ENCODE measurements around the gene RDH5.

RDH5 gene, protein sequence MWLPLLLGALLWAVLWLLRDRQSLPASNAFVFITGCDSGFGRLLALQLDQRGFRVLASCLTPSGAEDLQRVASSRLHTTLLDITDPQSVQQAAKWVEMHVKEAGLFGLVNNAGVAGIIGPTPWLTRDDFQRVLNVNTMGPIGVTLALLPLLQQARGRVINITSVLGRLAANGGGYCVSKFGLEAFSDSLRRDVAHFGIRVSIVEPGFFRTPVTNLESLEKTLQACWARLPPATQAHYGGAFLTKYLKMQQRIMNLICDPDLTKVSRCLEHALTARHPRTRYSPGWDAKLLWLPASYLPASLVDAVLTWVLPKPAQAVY

DNA sequence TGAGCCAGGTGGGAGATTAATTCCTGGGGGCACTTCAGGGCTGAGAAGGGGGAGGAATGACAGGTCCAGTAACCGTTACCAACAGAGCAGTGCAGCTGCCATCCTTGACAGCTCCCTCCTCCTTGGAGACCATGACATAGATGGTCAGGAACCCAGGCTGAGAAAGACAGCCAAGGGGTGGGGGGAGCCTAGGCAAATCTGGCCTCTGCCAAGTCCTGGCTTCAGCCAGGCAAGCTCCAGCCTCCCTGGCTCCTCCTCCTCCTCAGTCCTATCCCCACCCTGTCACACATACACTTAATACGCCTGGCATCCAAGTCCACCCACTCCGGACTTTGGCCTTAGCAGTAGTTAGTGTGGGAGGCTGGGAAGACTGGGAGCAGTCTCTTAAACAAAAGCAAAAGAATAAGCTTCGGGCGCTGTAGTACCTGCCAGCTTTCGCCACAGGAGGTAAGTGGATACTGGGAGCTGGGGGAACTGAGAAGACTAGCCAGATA is at the start of gene RDH5:
RDH5 (plus strand) TSS at position 323 of the 494 bp plus-strand sequence. CDS start 792 bp downstream, outside the sequence.
- in situ Hi-C loops (cut with MboI; ENCODE audit: low sequenced_read_pairs), result no loop called here

DNA sequence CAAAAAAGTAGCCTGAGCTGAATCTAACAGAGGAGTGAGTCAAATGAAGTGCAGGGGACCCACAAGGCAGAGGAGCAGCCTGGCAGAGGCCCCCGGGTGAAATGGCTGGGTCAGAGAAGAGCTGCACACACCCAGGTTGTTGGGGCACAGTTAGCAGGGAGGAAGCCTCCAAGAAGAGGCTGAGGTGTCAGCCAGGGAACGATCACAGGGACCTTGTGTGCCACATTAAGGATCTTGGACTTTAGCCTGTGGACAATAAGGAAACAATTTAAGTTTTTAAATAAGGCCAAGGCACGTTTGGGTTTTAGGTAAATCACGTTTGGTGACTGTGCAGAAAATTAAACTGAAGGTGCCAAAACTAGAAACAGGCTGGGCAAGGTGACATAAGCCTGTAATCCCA is 48.4 kb upstream of the RDH5 start:
- in situ Hi-C loops (cut with MboI; ENCODE audit: low sequenced_read_pairs), result no loop called here

GRCh38 chr12:55673638-55674037 is 46.6 kb upstream of the RDH5 start:
- in situ Hi-C loops (cut with MboI; ENCODE audit: low sequenced_read_pairs), result no loop called here

- in situ Hi-C loops (cut with MboI; ENCODE audit: low sequenced_read_pairs), result no loop called here
Observed at GRCh38 chr12:55675666-55676065, 44.5 kb upstream of the RDH5 start.

DNA sequence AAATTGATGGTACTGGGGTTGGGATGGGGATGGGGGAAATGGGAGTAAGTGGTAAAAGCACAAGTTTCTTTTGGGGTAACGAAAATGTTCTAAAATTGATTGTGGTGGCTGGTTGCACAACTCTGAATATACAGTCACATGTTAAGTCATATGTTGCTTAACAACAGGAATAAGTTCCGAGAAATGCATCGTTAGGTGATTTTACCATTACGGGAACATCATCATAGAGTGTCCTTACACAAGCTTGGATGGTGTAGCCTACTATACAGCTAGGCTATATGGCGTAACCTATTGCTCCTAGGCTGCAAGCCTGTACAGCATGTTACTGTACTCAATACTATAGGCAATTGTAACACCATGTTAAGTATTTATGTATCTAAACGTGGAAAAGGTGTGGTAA is 43.5 kb upstream of the RDH5 start:
- in situ Hi-C loops (cut with MboI; ENCODE audit: low sequenced_read_pairs), result no loop called here

GRCh38 chr12:55679691-55680090 is 40.5 kb upstream of the RDH5 start:
- in situ Hi-C loops (cut with MboI; ENCODE audit: low sequenced_read_pairs), result no loop called here

DNA sequence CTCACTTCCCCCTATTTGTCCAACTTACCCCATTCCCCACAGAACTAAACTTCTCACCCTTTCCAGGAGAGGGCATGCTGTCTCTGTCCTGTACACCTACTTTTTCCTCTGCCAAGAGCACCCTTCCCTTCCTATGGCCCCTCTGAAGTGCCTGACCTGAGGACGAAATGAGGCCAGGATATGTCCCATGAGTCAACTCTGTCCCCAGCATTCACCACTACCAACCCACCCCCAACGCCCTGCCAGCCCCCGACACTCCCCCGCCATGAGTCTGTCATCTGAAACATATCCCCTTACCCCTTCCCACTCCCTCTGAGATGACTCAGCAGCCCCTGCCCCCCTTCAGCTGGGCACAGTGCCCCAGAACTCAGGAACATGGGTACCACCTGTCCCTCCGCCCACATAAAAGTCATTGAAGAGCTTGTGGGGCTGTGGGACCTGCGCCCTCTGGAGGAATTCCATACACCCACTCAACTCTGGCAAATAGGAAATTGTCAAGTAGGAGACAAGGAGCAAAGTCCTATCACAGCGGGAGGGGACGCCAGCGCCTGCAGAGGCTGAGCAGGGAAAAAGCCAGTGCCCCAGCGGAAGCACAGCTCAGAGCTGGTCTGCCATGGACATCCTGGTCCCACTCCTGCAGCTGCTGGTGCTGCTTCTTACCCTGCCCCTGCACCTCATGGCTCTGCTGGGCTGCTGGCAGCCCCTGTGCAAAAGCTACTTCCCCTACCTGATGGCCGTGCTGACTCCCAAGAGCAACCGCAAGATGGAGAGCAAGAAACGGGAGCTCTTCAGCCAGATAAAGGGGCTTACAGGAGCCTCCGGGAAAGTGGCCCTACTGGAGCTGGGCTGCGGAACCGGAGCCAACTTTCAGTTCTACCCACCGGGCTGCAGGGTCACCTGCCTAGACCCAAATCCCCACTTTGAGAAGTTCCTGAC is 38.8 kb upstream of the RDH5 start:
- in situ Hi-C loops (cut with MboI; ENCODE audit: low sequenced_read_pairs), result no loop called here

DNA sequence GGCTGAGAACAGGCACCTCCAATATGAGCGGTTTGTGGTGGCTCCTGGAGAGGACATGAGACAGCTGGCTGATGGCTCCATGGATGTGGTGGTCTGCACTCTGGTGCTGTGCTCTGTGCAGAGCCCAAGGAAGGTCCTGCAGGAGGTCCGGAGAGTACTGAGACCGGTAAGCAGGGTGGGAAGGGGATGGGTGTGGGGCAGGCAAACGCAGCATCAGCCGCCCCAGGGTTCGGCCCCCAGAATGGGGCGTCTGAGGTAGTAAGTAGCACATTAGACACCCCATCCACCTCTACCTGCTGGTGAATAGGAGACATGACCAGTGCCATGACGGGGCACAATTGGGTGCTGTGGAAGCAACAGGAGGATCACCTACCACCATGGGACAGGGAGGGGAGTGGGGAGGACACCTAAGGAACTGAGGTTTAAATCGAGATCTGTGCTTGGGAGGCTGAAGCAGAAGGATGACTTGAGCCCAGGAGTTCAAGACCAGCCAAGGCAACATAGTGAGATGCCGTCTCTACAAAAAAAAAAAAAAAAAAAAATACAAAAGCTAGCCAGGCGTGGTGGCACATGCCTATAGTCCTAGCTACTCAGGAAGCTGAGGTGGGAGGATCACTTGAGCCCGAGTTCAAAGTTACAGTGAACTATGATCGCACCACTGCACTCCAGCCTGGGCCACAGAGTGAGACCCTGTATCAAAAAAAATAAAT is 38.0 kb upstream of the RDH5 start:
- in situ Hi-C loops (cut with MboI; ENCODE audit: low sequenced_read_pairs), result no loop called here

DNA sequence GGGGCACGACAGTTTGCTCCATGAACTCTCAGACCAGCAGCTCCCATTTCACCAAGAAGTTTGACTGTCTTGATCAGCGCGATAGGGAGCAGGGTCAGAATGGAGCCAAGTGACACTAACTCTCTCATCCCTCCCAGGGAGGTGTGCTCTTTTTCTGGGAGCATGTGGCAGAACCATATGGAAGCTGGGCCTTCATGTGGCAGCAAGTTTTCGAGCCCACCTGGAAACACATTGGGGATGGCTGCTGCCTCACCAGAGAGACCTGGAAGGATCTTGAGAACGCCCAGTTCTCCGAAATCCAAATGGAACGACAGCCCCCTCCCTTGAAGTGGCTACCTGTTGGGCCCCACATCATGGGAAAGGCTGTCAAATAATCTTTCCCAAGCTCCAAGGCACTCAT is 36.5 kb upstream of the RDH5 start:
- in situ Hi-C loops (cut with MboI; ENCODE audit: low sequenced_read_pairs), result no loop called here

DNA sequence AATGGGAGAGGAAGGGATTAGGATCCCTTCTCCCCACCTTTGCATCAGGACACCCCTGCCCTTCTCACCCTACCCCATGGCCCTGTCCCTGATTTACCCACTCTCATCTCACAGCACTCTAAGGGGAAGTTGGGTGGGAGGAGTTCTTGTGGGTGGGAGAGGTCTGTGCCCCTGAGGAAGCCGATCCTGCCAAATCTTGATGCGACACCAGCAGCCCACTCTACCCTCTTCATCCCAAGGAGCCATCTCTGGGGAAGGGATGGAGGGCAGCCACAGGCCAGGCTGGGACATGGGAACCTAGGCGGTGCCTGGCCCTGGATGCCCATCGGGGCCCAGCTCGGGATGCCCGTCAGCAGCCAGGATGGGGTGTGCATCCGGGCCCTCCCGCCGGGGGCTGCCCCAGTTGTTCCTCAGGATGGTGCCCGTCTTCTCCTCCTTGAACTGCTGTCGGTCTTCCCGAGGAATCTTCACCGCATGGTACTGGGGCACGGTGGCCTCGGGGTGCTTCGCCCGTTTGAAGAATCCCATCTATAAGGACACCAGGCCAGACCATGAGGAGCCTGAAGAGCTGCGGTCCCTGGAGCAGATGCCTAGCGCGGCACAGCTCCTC is 35.3 kb upstream of the RDH5 start:
- in situ Hi-C loops (cut with MboI; ENCODE audit: low sequenced_read_pairs), result no loop called here

- in situ Hi-C loops (cut with MboI; ENCODE audit: low sequenced_read_pairs), result no loop called here
Observed at GRCh38 chr12:55685671-55686070, 34.5 kb upstream of the RDH5 start.

GRCh38 chr12:55686366-55687010 is 33.7 kb upstream of the RDH5 start:
- in situ Hi-C loops (cut with MboI; ENCODE audit: low sequenced_read_pairs), result no loop called here

- in situ Hi-C loops (cut with MboI; ENCODE audit: low sequenced_read_pairs), result no loop called here
Observed at GRCh38 chr12:55687746-55688145, 32.4 kb upstream of the RDH5 start.

- in situ Hi-C loops (cut with MboI; ENCODE audit: low sequenced_read_pairs), result no loop called here
Observed at GRCh38 chr12:55688716-55689655, 31.2 kb upstream of the RDH5 start.

DNA sequence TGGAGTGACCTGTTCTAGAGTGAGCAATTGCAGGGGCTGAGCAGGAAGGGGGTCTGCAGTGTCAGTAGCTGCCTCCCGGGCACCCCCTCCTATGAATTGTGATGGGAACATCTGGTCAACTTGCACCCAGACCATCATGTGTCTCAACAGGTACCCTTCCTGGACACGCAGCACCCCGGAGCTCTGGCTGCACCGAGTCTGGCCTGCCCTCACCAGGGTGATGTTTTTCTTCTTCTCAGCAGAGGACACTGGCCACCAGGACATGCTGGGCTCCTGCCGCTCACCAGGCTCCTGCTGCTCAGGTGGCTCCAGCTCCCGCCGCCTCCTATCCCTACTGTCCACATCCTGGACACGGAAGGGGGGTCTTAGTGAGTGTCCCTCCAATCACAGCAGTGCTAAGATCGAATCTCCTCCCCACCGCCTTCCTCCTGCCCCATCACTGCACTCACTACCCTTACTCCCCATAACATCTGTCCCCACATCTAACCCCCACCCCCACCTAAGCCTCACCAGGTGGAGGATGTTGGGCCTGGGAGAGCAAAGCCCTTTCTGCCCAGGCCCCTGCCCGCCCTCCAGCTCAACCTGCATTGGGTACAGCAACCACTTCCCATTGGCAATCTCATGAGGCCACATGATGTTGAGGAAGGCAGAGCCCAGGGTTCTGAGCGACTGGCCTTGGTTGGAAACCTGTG is 27.4 kb upstream of the RDH5 start:
- in situ Hi-C loops (cut with MboI; ENCODE audit: low sequenced_read_pairs), result no loop called here

GRCh38 chr12:55693323-55694187 is 26.6 kb upstream of the RDH5 start:
- in situ Hi-C loops (cut with MboI; ENCODE audit: low sequenced_read_pairs), result no loop called here

- in situ Hi-C loops (cut with MboI; ENCODE audit: low sequenced_read_pairs), result no loop called here
Observed at GRCh38 chr12:55694188-55694515, 26.0 kb upstream of the RDH5 start.

- in situ Hi-C loops (cut with MboI; ENCODE audit: low sequenced_read_pairs), result no loop called here
Observed at GRCh38 chr12:55694651-55695050, 25.5 kb upstream of the RDH5 start.
